Liver (tissue), 9 donors: ENCODE data around the gene POLN. TPM values are rescaled to one million over a fixed set of nuclear protein-coding genes. Genes with fewer than 3 reads are reported as not detected.

Experiments
- DNase-seq: peaks from one replicate; pipeline ENCODE4 v3.0.0-alpha.2; 2017; ENCODE audit warnings: low spot score
- H3K27ac ChIP-seq, 2 donors: one replicate each; pipeline ENCODE4 v1.7.0; 2013; ENCODE audit warnings: inconsistent platforms in 2 of 2, low read length in 2 of 2, control low read depth in 1 of 2, low read depth in 1 of 2, mild to moderate bottlenecking in 1 of 2
- H3K27me3 ChIP-seq, 4 donors: one replicate each; pipeline versions ENCODE4 v1.6.1 to v1.7.0; 2013; ENCODE audit warnings: low read length in 3 of 4, inconsistent platforms in 1 of 4, mild to moderate bottlenecking in 1 of 4, moderate library complexity in 1 of 4; ENCODE audit not compliant: control insufficient read depth in 4 of 4, insufficient read depth in 4 of 4
- H3K36me3 ChIP-seq, 4 donors: one replicate each; pipeline versions ENCODE4 v1.6.1 to v1.7.0; 2013; ENCODE audit warnings: low read length in 3 of 4, mild to moderate bottlenecking in 3 of 4, low read depth in 1 of 4, moderate library complexity in 1 of 4; ENCODE audit not compliant: control insufficient read depth in 4 of 4, insufficient read depth in 3 of 4
- H3K4me1 ChIP-seq, 4 donors: one replicate each; pipeline versions ENCODE4 v1.6.1 to v1.7.0; 2013; ENCODE audit warnings: low read length in 3 of 4, mild to moderate bottlenecking in 3 of 4, moderate library complexity in 1 of 4; ENCODE audit not compliant: control insufficient read depth in 4 of 4, insufficient read depth in 4 of 4
- H3K4me3 ChIP-seq, 3 donors: one replicate each; pipeline versions ENCODE4 v1.6.1 to v1.7.0; 2013; ENCODE audit warnings: low read length in 3 of 3, control low read depth in 1 of 3, low read depth in 1 of 3, mild to moderate bottlenecking in 1 of 3
- H3K9ac ChIP-seq, 2 donors: one replicate each; pipeline ENCODE4 v1.7.0; 2013; ENCODE audit warnings: low read length in 2 of 2, mild to moderate bottlenecking in 2 of 2, moderate library complexity in 2 of 2, control low read depth in 1 of 2, low read depth in 1 of 2
- H3K9me3 ChIP-seq, 4 donors: one replicate each; pipeline versions ENCODE4 v1.6.1 to v1.7.0; 2013; ENCODE audit warnings: low read length in 3 of 4; ENCODE audit not compliant: control insufficient read depth in 4 of 4
- EGR1 ChIP-seq, 2 donors: IDR thresholded peaks; 2 replicates each; pipeline ENCODE4 v1.6.1; 2016 to 2018; ENCODE audit warnings: antibody characterized with exemption in 2 of 2, low read depth in 2 of 2
- FOXA1 ChIP-seq: IDR thresholded peaks from 2 replicates; pipeline ENCODE4 v1.6.1; 2016; ENCODE audit warnings: antibody characterized with exemption
- FOXA2 ChIP-seq: IDR thresholded peaks from 2 replicates; pipeline ENCODE4 v1.6.1; 2016; ENCODE audit warnings: antibody characterized with exemption
- GABPA ChIP-seq, 2 donors: IDR thresholded peaks in 1 of 2; conservative IDR thresholded peaks in 1 of 2; 2 replicates each; pipeline ENCODE4 v1.6.1; 2016; ENCODE audit warnings: antibody characterized with exemption in 2 of 2, mild to moderate bottlenecking in 1 of 2, moderate library complexity in 1 of 2
- HNF4A ChIP-seq, 2 donors: conservative IDR thresholded peaks; 2 replicates each; pipeline ENCODE4 v1.6.1; 2016; ENCODE audit warnings: antibody characterized with exemption in 2 of 2, mild to moderate bottlenecking in 2 of 2
- HNF4G ChIP-seq: IDR thresholded peaks from 2 replicates; pipeline ENCODE4 v1.6.1; 2016; ENCODE audit warnings: antibody characterized with exemption
- JUND ChIP-seq, 2 donors: IDR thresholded peaks; 2 replicates each; pipeline ENCODE4 v1.6.1; 2016; ENCODE audit warnings: antibody characterized with exemption in 2 of 2
- NR2F2 ChIP-seq: IDR thresholded peaks from 2 replicates; pipeline ENCODE4 v1.6.1; 2016; ENCODE audit warnings: antibody characterized with exemption
- RAD21 ChIP-seq, 2 donors: IDR thresholded peaks; 2 replicates each; pipeline ENCODE4 v1.6.1; 2016; ENCODE audit warnings: antibody characterized with exemption in 2 of 2, mild to moderate bottlenecking in 2 of 2
- REST ChIP-seq: IDR thresholded peaks from 2 replicates; pipeline ENCODE4 v1.6.1; 2016; ENCODE audit warnings: antibody characterized with exemption, mild to moderate bottlenecking
- RXRA ChIP-seq, 2 donors: IDR thresholded peaks; 2 replicates each; pipeline ENCODE4 v1.6.1; 2017 to 2018; ENCODE audit warnings: antibody characterized with exemption in 2 of 2, mild to moderate bottlenecking in 1 of 2
- SP1 ChIP-seq: IDR thresholded peaks from 2 replicates; pipeline ENCODE4 v1.6.1; 2018; ENCODE audit warnings: antibody characterized with exemption, mild to moderate bottlenecking
- TAF1 ChIP-seq: conservative IDR thresholded peaks from 2 replicates; pipeline ENCODE4 v1.6.1; 2016; ENCODE audit warnings: antibody characterized with exemption, mild to moderate bottlenecking
- YY1 ChIP-seq: IDR thresholded peaks from 2 replicates; pipeline ENCODE4 v1.6.1; 2016; ENCODE audit warnings: antibody characterized with exemption, mild to moderate bottlenecking
- ZBTB33 ChIP-seq: IDR thresholded peaks from 2 replicates; pipeline ENCODE4 v1.6.1; 2016; ENCODE audit warnings: antibody characterized with exemption
- WGBS: extraction: QIAGEN DNeasy Blood & Tissue Kit; methylation state at CpG from one replicate; pipeline ENCODE4 v1.1.7; 2013; 5-methylcytosine and 5-hydroxymethylcytosine counted together
- polyA plus RNA-seq, 2 donors: library from polyadenylated mRNA; stranded (reverse) in 1 of 2; unstranded in 1 of 2; fragments of 200-250 nt in 1 of 2; fragments of >200 nt in 1 of 2; fragmentation: Nextera tagmentation in 1 of 2; extraction: Ambion mirVana in 1 of 2; gene quantifications; one replicate each; pipeline versions ENCODE4 v1.2.1 to v1.2.3, GENCODE V29; 2013 to 2015
- total RNA-seq, 2 donors: library from RNA; depleted of rRNA; stranded (reverse); fragments of >200 nt; gene quantifications; one replicate each; pipeline ENCODE4 v1.2.3, GENCODE V29; 2014
- TF ChIP-seq, protein P1 (sequence below): IDR thresholded peaks from 2 replicates; pipeline ENCODE4 v1.6.1; 2016; ENCODE audit warnings: antibody characterized with exemption
- TF ChIP-seq, protein P2 (sequence below): fragments of 150-350 bp; IDR thresholded peaks from 2 replicates; pipeline ENCODE4 v1.5.1; 2017; ENCODE audit warnings: improper control_type of control experiment, low read depth, low read length; ENCODE audit not compliant: missing input control
- TF ChIP-seq, protein P3 (sequence below): IDR thresholded peaks from 2 replicates; pipeline ENCODE4 v1.6.1; 2016; ENCODE audit warnings: antibody characterized with exemption
- donor health status: healthy.
- donor health status: healthy.
- donor health status: healthy.
- donor health status: healthy.
- donor health status: healthy.

The POLN gene
- total and polyA plus RNA-seq, 4 donors = 0.44 to 2.3 (median 1.4) TPM

GRCh38 chr4:2155246-2155645 lies 86.7 kb downstream of the POLN start (continued):
- TF ChIP-seq GABPA (IDR thresholded peaks at IDR 0.05 in 1 of 2, conservative IDR thresholded peaks at IDR 0.05 in 1 of 2) (no peak), RXRA (IDR thresholded peaks at IDR 0.05) (no peak)

DNA sequence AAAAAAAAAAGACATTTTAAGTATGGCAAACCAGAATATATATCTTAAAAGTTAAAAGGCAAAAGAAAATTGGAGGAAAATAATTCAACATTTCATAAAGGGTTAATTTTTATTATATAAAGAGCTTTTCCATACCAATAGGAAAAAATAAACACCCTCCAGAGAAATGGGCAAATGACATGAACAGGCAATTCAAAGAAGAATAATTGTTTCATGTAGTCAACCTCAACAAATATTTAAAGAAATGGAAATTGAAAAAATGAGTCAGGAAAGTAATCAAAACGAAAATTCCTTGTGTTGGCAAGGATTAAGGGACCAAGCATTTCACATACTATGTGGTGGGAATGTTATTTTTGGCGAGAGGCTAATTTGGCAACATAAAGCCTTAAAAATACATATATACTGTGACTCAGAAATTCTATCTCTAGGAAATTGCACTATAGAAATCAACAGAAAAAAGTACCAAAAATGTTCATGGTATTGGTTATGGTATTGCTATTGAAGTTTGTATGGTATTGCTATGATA lies 87.6 kb downstream of the POLN start:
- TF ChIP-seq FOXA2 = no peak
- no peak for TF ChIP-seq REST
- TF ChIP-seq YY1 = no peak
- no peak for TF ChIP-seq FOXA1
- TF ChIP-seq NR2F2 = no peak
- no peak for TF ChIP-seq ZBTB33
- TF ChIP-seq JUND (IDR thresholded peaks at IDR 0.05) = no peak
- no peak for TF ChIP-seq TAF1
- TF ChIP-seq, protein P1, sequence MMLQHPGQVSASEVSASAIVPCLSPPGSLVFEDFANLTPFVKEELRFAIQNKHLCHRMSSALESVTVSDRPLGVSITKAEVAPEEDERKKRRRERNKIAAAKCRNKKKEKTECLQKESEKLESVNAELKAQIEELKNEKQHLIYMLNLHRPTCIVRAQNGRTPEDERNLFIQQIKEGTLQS = no peak
- TF ChIP-seq, protein P2, sequence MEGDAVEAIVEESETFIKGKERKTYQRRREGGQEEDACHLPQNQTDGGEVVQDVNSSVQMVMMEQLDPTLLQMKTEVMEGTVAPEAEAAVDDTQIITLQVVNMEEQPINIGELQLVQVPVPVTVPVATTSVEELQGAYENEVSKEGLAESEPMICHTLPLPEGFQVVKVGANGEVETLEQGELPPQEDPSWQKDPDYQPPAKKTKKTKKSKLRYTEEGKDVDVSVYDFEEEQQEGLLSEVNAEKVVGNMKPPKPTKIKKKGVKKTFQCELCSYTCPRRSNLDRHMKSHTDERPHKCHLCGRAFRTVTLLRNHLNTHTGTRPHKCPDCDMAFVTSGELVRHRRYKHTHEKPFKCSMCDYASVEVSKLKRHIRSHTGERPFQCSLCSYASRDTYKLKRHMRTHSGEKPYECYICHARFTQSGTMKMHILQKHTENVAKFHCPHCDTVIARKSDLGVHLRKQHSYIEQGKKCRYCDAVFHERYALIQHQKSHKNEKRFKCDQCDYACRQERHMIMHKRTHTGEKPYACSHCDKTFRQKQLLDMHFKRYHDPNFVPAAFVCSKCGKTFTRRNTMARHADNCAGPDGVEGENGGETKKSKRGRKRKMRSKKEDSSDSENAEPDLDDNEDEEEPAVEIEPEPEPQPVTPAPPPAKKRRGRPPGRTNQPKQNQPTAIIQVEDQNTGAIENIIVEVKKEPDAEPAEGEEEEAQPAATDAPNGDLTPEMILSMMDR = no peak
- TF ChIP-seq, protein P3, sequence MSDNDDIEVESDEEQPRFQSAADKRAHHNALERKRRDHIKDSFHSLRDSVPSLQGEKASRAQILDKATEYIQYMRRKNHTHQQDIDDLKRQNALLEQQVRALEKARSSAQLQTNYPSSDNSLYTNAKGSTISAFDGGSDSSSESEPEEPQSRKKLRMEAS = no peak
- no peak for TF ChIP-seq GABPA (IDR thresholded peaks at IDR 0.05 in 1 of 2, conservative IDR thresholded peaks at IDR 0.05 in 1 of 2)
- no peak for TF ChIP-seq RAD21 (IDR thresholded peaks at IDR 0.05)
- TF ChIP-seq EGR1 (IDR thresholded peaks at IDR 0.05; ENCODE audit: low read depth in 2 of 2) = no peak
- no peak for TF ChIP-seq SP1
- no peak for TF ChIP-seq RXRA (IDR thresholded peaks at IDR 0.05)
- no peak for TF ChIP-seq HNF4A (conservative IDR thresholded peaks at IDR 0.05)
- no peak for TF ChIP-seq HNF4G
- no peaks in the 10 kb centered on the region for H3K27me3 ChIP-seq
- H3K9me3 ChIP-seq = no peaks in the 10 kb centered on the region
- H3K36me3 ChIP-seq = no peaks in the 10 kb centered on the region
- no peak overlapping the region for H3K9ac ChIP-seq
- WGBS = 76% methylated on average over 2 of the region's 2 CpGs
- no peak overlapping the region for H3K4me3 ChIP-seq
- no peaks in the 10 kb centered on the region for H3K4me1 ChIP-seq
- no peak for DNase-seq
- H3K27ac ChIP-seq = no peak overlapping the region
